Tongue (tissue), 2 donors: ENCODE results near the gene BTBD8. TPM values are rescaled to one million over a fixed set of nuclear protein-coding genes. Genes with fewer than 3 reads are reported as not detected.

Source experiments
- DNase-seq: peaks from one replicate; pipeline ENCODE4 v3.0.0-alpha.2; 2015
- total RNA-seq: library from RNA; depleted of rRNA; stranded (reverse); fragments of >200 nt; gene quantifications from one replicate; pipeline ENCODE4 v1.2.3, GENCODE V29; 2014

Gene BTBD8
- total RNA-seq, 1 donor from 2014 or later = 8.1 TPM

- DNase-seq = no peak
These were observed 114.4 kb downstream of the BTBD8 start for GRCh38 chr1:92194511-92194910.

DNA sequence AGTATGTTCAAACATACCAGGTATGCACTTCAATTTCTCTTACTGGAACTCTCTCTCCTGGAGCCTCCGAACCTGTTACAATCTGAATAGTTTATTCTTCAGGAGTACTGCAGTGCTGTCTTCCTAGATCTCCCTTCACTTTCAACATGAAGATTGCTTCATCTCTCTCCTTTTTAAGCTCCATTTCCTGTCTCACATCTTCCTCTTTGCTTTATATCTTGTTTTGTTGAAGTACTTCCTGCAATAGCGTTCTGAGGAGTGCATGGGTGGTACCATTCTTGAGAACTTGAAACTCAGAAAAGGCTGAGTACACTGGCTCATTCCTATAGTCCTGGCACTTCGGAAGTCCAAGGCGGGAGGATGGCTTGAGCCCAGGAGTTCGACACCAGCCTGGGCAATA is 121.8 kb downstream of the BTBD8 start:
- no peak for DNase-seq

DNA sequence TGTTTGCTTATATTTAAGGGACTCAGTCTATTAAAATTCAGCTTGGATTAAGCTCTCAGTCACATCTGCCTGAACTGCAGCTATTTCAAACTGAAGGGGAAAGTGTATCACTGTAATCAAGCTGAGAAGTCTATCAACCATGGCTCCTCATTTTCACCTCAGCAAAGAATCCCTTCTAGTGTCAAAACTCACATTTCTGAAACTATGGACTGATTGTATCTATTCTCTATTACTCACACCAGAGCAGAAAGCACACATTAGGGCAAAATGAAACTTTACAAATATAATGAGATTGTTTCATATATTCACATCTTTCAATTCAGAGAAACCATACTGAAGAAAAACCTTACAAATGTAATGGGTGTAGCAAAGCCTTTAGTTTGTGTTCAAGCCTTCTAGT is 123.0 kb downstream of the BTBD8 start:
- no peak for DNase-seq

DNA sequence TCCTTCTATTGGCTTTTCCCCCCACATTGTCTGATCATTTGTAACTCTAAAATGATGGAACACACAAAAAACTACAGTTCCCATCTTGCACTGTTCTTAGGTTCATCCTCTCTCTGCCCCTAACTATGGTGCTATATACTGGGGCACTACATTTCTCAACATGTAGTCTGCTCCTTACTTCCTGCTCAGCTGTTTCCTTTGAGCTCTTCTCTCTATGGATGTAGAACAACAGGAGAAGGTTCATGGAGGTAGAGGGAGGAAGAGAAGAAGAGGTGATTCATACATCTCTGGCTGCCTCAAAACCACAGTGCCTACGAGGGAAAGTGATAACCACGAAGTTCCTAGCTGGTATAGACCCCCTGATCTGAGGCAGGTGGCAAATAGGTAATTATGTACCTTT is 130.6 kb downstream of the BTBD8 start:
- DNase-seq = no peak

GRCh38 chr1:92211166-92211565 is 131.0 kb downstream of the BTBD8 start:
- DNase-seq = no peak

- DNase-seq = no peak
These were observed 137.6 kb downstream of the BTBD8 start, which contains the start of gene C1orf146 for GRCh38 chr1:92217721-92218120. Gene C1orf146 (plus strand): TSS chr1:92217915. CDS start chr1:92231421, 13,506 bp downstream.

DNA sequence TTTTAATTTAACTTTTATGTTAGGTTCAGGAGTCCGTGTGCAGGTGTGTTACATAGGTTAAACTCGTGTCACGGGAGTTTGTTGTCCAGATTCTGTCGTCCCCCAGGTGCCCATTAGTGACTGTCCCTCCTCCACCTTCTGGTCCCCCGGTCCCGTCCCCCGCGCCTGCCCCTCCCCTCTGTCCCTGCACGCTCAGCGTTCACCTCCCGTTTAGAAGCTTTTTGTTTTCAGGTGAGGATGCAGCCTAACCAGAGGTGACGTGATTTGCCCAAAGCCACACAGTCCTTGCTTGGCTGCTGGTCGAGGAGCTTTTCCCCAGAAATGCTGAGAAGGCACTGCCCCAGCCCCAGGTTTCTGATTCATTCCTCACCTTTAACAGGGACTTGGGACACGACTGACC is 138.4 kb downstream of the BTBD8 start:
- no peak for DNase-seq

- no peak for DNase-seq
These were observed 138.9 kb downstream of the BTBD8 start for GRCh38 chr1:92219028-92219427.

- peak; percentile 24 for DNase-seq
These were observed 148.3 kb downstream of the BTBD8 start for GRCh38 chr1:92228401-92228800.

DNA sequence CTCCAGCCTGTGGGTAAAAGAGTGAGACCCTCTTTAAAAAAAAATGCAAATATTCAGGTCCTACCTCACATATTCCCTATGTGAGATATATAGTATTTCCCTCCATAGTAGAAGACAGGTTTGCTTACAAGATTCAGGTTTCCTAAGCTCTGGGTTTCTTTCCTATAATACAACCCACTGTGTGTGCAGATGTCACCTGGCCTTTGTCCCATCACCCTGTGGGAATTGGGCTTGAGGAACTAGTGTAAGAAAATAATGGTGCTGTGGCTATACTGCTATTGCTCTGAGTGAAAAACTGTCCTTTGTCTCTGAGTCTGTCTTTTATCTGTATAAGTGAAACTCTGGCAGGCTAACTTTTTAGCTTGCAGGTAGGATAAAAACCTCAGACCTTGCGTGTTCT is 150.6 kb downstream of the BTBD8 start:
- DNase-seq = no peak

Other genes starting within 250 kb of the BTBD8 start
- gene TGFBR3, start 194.2 kb upstream of the BTBD8 start, total RNA-seq = 69.2 TPM
- gene BRDT, start 130.9 kb upstream of the BTBD8 start, total RNA-seq = not detected
- 0.41 TPM for gene EPHX4, start 50.4 kb upstream of the BTBD8 start, total RNA-seq
- gene SETSIP, start 4.9 kb upstream of the BTBD8 start, total RNA-seq = not detected
- not detected for gene C1orf146, start 137.6 kb downstream of the BTBD8 start, total RNA-seq
- gene GLMN, start 218.6 kb downstream of the BTBD8 start, total RNA-seq = 17.6 TPM
- gene RPAP2, start 218.7 kb downstream of the BTBD8 start, total RNA-seq = 19.0 TPM